Heart left ventricle (tissue), 13 donors: Measurements from ENCODE around the gene FSTL4.

Source experiments
- CTCF ChIP-seq, 12 donors: fragments of 200-600 bp; sonication (generic) in 4 of 12; IDR thresholded peaks; one replicate each; pipeline versions ENCODE4 v1.5.0 to v1.8.0; 2018 to 2022; ENCODE audit warnings: antibody characterized with exemption in 12 of 12, mild to moderate bottlenecking in 5 of 12
- POLR2A ChIP-seq, 2 donors: fragments of 450-650 bp; IDR thresholded peaks; one replicate each; pipeline ENCODE4 v1.6.1; 2017; ENCODE audit warnings: antibody characterized with exemption in 2 of 2, mild to moderate bottlenecking in 2 of 2, moderate library complexity in 2 of 2
- donor health status: ischemic (EF 13 %, LVEDD 7.1; RV severe dilation, severe dysfunction).
- donor health status: DM: no; HTN: yes; CAD: no.
- donor health status: DM: no; HTN: no; CAD: no.
- donor health status: ischemic (EF 25% LVEDD 6.9; RV normal size, moderate dysfunction).
- donor health status: ischemic (EF 25% LVEDD 5.7; RV mildly dilated, moderate dysfunction).
- donor health status: ischemic (EF 35%, LVEDD 5.7; RV mildly dilated, moderate dysfunction).
- donor health status: nonischemic (EF 11% LVEDD 7.7; RV severe dilation, severe dysfunction).
- donor health status: DM: yes; HTN: yes; CAD: no.
- donor health status: PGD.
- donor health status: ischemic (EF 29% LVEDD 5.4; RV normal size, mild dysfunction).
- donor health status: nonischemic (EF 23%, LVEDD 6.1; RV moderate dilation, normal function).

GRCh38 chr5:133526368-133526767, 86.0 kb downstream of the FSTL4 start:
- TF ChIP-seq CTCF (IDR thresholded peaks at IDR 0.05) (no peak), POLR2A (IDR thresholded peaks at IDR 0.05) (no peak)
